ENCODE measurements around the gene UNC5CL.
A peak's percentile ranks its signal among the peaks of the same experiment; 100 is the strongest.

The UNC5CL gene

GRCh38 chr6:41055149-41055548, 16.1 kb upstream of the UNC5CL start:
- DNase-seq (ENCODE audit: insufficient read length, low spot score), result no peak
- no peak for TF ChIP-seq TAF1 (IDR thresholded peaks at IDR 0.05; ENCODE audit: low read depth, low read length)
- TF ChIP-seq SPI1 (IDR thresholded peaks at IDR 0.05; ENCODE audit: low read depth, low read length), result no peak
- TF ChIP-seq PAX5 (IDR thresholded peaks at IDR 0.05; ENCODE audit: insufficient read depth, low read length, severe bottlenecking), result no peak
- no peak for TF ChIP-seq POLR2A (IDR thresholded peaks at IDR 0.05; ENCODE audit: low read depth, low read length)
- TF ChIP-seq POLR2AphosphoS5 (IDR thresholded peaks at IDR 0.05; ENCODE audit: low read depth, low read length), result no peak
- no peak for TF ChIP-seq POU2F2 (IDR thresholded peaks at IDR 0.05; ENCODE audit: low read depth, low read length)
- no peak for FAIRE-seq

GRCh38 chr6:41054511-41054910, 15.5 kb upstream of the UNC5CL start:
- TF ChIP-seq SPI1 (IDR thresholded peaks at IDR 0.05; ENCODE audit: low read depth, low read length) (no peak), POLR2A (IDR thresholded peaks at IDR 0.05; ENCODE audit: low read depth, low read length) (no peak), POLR2AphosphoS5 (IDR thresholded peaks at IDR 0.05; ENCODE audit: low read depth, low read length) (no peak), POU2F2 (IDR thresholded peaks at IDR 0.05; ENCODE audit: low read depth, low read length) (no peak), TAF1 (IDR thresholded peaks at IDR 0.05; ENCODE audit: low read depth, low read length) (no peak), PAX5 (IDR thresholded peaks at IDR 0.05; ENCODE audit: insufficient read depth, low read length, severe bottlenecking) (no peak)
- FAIRE-seq, result no peak
- DNase-seq (ENCODE audit: insufficient read length, low spot score), result no peak

GRCh38 chr6:41053041-41053440, 14.0 kb upstream of the UNC5CL start, which contains the start of gene APOBEC2:
TSS of gene APOBEC2 (plus strand) at chr6:41053202. CDS start at chr6:41053348, 146 bp downstream.
- no peak for FAIRE-seq

GRCh38 chr6:41051873-41052272, 12.9 kb upstream of the UNC5CL start:
- no peak for TF ChIP-seq PAX5 (IDR thresholded peaks at IDR 0.05; ENCODE audit: insufficient read depth, low read length, severe bottlenecking)
- no peak for TF ChIP-seq POLR2A (IDR thresholded peaks at IDR 0.05; ENCODE audit: low read depth, low read length)
- TF ChIP-seq TAF1 (IDR thresholded peaks at IDR 0.05; ENCODE audit: low read depth, low read length), result no peak
- no peak for TF ChIP-seq POLR2AphosphoS5 (IDR thresholded peaks at IDR 0.05; ENCODE audit: low read depth, low read length)
- TF ChIP-seq POU2F2 (IDR thresholded peaks at IDR 0.05; ENCODE audit: low read depth, low read length), result no peak
- TF ChIP-seq SPI1 (IDR thresholded peaks at IDR 0.05; ENCODE audit: low read depth, low read length), result peak; percentile 89
- FAIRE-seq (peak; percentile 56), DNase-seq (ENCODE audit: insufficient read length, low spot score) (no peak)

More at GRCh38 chr6:41053041-41053440, 14.0 kb upstream of the UNC5CL start, which contains the start of gene APOBEC2:
- DNase-seq (ENCODE audit: insufficient read length, low spot score), result no peak
- TF ChIP-seq TAF1 (IDR thresholded peaks at IDR 0.05; ENCODE audit: low read depth, low read length) (no peak), POLR2AphosphoS5 (IDR thresholded peaks at IDR 0.05; ENCODE audit: low read depth, low read length) (no peak), POLR2A (IDR thresholded peaks at IDR 0.05; ENCODE audit: low read depth, low read length) (no peak), SPI1 (IDR thresholded peaks at IDR 0.05; ENCODE audit: low read depth, low read length) (no peak)

GRCh38 chr6:41050536-41050935, 11.5 kb upstream of the UNC5CL start:
- FAIRE-seq, result no peak
- no peak for TF ChIP-seq POU2F2 (IDR thresholded peaks at IDR 0.05; ENCODE audit: low read depth, low read length)
- TF ChIP-seq TAF1 (IDR thresholded peaks at IDR 0.05; ENCODE audit: low read depth, low read length), result no peak
- no peak for TF ChIP-seq SPI1 (IDR thresholded peaks at IDR 0.05; ENCODE audit: low read depth, low read length)
- no peak for TF ChIP-seq PAX5 (IDR thresholded peaks at IDR 0.05; ENCODE audit: insufficient read depth, low read length, severe bottlenecking)
- no peak for TF ChIP-seq POLR2A (IDR thresholded peaks at IDR 0.05; ENCODE audit: low read depth, low read length)
- no peak for TF ChIP-seq POLR2AphosphoS5 (IDR thresholded peaks at IDR 0.05; ENCODE audit: low read depth, low read length)
- no peak for DNase-seq (ENCODE audit: insufficient read length, low spot score)

- no peak for FAIRE-seq
- no peak for TF ChIP-seq SPI1 (IDR thresholded peaks at IDR 0.05; ENCODE audit: low read depth, low read length)
- no peak for TF ChIP-seq POU2F2 (IDR thresholded peaks at IDR 0.05; ENCODE audit: low read depth, low read length)
- DNase-seq (ENCODE audit: insufficient read length, low spot score), result no peak
These were observed 10.9 kb upstream of the UNC5CL start for GRCh38 chr6:41049955-41050354.

- FAIRE-seq (no peak), DNase-seq (ENCODE audit: insufficient read length, low spot score) (no peak)
- no peak for TF ChIP-seq POLR2AphosphoS5 (IDR thresholded peaks at IDR 0.05; ENCODE audit: low read depth, low read length)
- no peak for TF ChIP-seq TAF1 (IDR thresholded peaks at IDR 0.05; ENCODE audit: low read depth, low read length)
- TF ChIP-seq POLR2A (IDR thresholded peaks at IDR 0.05; ENCODE audit: low read depth, low read length), result no peak
- no peak for TF ChIP-seq PAX5 (IDR thresholded peaks at IDR 0.05; ENCODE audit: insufficient read depth, low read length, severe bottlenecking)
- TF ChIP-seq SPI1 (IDR thresholded peaks at IDR 0.05; ENCODE audit: low read depth, low read length), result no peak
- no peak for TF ChIP-seq POU2F2 (IDR thresholded peaks at IDR 0.05; ENCODE audit: low read depth, low read length)
These were observed 10.5 kb upstream of the UNC5CL start for GRCh38 chr6:41049521-41049920.

GRCh38 chr6:41047745-41048732, 9.0 kb upstream of the UNC5CL start:
- DNase-seq (ENCODE audit: insufficient read length, low spot score) (no peak), FAIRE-seq (no peak)
- TF ChIP-seq POU2F2 (IDR thresholded peaks at IDR 0.05; ENCODE audit: low read depth, low read length) (no peak), POLR2A (IDR thresholded peaks at IDR 0.05; ENCODE audit: low read depth, low read length) (no peak), TAF1 (IDR thresholded peaks at IDR 0.05; ENCODE audit: low read depth, low read length) (no peak), PAX5 (IDR thresholded peaks at IDR 0.05; ENCODE audit: insufficient read depth, low read length, severe bottlenecking) (no peak), POLR2AphosphoS5 (IDR thresholded peaks at IDR 0.05; ENCODE audit: low read depth, low read length) (no peak), SPI1 (IDR thresholded peaks at IDR 0.05; ENCODE audit: low read depth, low read length) (no peak)

- DNase-seq (ENCODE audit: insufficient read length, low spot score), result no peak
- TF ChIP-seq TAF1 (IDR thresholded peaks at IDR 0.05; ENCODE audit: low read depth, low read length), result no peak
- no peak for TF ChIP-seq POLR2AphosphoS5 (IDR thresholded peaks at IDR 0.05; ENCODE audit: low read depth, low read length)
- no peak for TF ChIP-seq PAX5 (IDR thresholded peaks at IDR 0.05; ENCODE audit: insufficient read depth, low read length, severe bottlenecking)
- TF ChIP-seq POLR2A (IDR thresholded peaks at IDR 0.05; ENCODE audit: low read depth, low read length), result no peak
- TF ChIP-seq SPI1 (IDR thresholded peaks at IDR 0.05; ENCODE audit: low read depth, low read length), result no peak
- TF ChIP-seq POU2F2 (IDR thresholded peaks at IDR 0.05; ENCODE audit: low read depth, low read length), result no peak
- no peak for FAIRE-seq
These were observed 8.3 kb upstream of the UNC5CL start for GRCh38 chr6:41047306-41047705.
